ENCODE measurements around the gene SGCD.

DNA sequence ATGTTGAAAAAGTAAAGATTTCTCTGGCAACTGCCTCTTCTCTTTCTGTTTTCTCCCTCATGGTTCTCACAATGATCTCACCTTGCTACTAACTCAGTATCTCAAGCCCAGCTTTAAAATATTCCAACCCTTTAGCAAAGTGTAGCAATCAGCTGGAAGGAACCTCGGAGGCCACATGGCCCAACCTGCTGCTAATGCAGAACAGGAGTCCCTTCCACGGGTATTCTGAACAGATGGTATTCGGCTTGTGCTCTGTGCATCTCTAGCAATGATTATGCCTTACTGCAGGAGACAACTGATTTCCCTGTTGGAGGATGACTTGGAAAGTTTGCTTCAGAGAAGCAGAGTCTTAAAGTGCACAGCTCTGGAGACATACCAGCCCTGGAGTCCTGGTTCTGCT is 371.4 kb downstream of the SGCD start:
- TF ChIP-seq EZH2 (IDR thresholded peaks at IDR 0.05; ENCODE audit: insufficient read depth, poor library complexity, severe bottlenecking) (no peak), EZH2phosphoT487 (IDR thresholded peaks at IDR 0.05; ENCODE audit: insufficient read depth, low read depth) (no peak)

Measured in GM23248 (cell line).